Neural progenitor cell (in vitro differentiated cells): ENCODE measurements around the gene HIRA.

Experiments
- EZH2phosphoT487 ChIP-seq: fragments of 200-600 bp; sonication (generic); IDR thresholded peaks from 2 replicates; pipeline ENCODE4 v1.6.1; 2017; ENCODE audit warnings: antibody characterized with exemption
- TF ChIP-seq, protein P1 (sequence below): fragments of 200-600 bp; sonication (generic); IDR thresholded peaks from 2 replicates; pipeline ENCODE4 v1.5.1; 2017; ENCODE audit warnings: antibody characterized with exemption, mild to moderate bottlenecking

GRCh38 chr22:19319281-19319680 is 112.3 kb downstream of the HIRA start:
- TF ChIP-seq, protein P1, sequence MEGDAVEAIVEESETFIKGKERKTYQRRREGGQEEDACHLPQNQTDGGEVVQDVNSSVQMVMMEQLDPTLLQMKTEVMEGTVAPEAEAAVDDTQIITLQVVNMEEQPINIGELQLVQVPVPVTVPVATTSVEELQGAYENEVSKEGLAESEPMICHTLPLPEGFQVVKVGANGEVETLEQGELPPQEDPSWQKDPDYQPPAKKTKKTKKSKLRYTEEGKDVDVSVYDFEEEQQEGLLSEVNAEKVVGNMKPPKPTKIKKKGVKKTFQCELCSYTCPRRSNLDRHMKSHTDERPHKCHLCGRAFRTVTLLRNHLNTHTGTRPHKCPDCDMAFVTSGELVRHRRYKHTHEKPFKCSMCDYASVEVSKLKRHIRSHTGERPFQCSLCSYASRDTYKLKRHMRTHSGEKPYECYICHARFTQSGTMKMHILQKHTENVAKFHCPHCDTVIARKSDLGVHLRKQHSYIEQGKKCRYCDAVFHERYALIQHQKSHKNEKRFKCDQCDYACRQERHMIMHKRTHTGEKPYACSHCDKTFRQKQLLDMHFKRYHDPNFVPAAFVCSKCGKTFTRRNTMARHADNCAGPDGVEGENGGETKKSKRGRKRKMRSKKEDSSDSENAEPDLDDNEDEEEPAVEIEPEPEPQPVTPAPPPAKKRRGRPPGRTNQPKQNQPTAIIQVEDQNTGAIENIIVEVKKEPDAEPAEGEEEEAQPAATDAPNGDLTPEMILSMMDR: no peak
- TF ChIP-seq EZH2phosphoT487: no peak
